Ramos (cell line): ENCODE results near the gene POLE2.
"Not testable (repeated sequence)": the region's sequence is repeated elsewhere in the genome, so short reads cannot be mapped to it uniquely, and the experiment has no call there.

Experiments
- in situ Hi-C: fragments of 300-500 bp; cut with MboI; formaldehyde crosslinking; loops from one replicate; pipeline ENCODE4 v1.14.3; 2022; ENCODE audit warnings: low sequenced_read_pairs; ENCODE audit not compliant: unreplicated experiment

POLE2 gene

DNA sequence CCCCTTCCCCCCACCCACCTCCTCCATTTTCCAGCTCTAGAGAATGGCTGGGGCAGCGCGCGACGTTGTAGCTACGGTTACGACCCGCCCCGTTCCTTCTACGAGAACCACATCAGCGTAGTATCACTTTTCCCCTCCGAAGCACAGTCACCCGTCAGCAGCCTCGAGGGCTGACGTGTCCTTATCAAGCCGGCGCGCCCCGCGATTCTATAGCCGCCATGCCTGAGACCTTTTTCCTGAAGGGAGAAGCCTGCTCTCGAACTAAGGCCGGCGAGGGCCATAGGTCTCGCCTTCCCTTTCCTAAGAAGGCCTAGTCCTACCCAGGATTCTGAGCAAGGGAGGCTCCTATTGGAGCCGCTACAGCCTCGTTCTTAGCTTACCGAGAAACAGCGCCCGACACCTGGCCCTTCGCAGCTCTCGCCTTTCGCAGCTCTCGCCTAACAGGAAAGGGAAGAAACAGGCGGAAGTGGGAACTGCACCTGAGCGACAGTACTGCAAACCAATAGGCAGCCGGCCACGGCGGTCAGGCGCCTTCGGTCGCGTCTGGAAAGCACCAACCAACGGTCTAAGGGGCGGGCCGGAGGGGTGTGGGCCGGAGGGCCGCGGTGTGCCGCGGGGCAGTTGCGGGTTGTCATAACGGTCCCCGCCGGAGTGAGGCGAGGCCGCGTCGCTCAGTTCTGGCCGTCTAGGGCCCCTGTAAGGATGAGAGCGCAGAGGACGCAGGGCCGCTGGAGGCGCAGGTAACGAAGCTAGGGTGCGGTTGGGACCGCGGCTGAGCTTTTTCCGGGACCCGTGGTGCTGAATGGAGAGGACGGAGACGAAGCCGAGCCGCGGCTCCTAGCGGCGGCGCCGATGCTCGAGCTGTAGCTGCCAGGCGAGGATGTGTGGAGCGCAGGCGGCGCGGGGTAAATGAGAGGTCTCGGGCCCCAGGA lies 67.6 kb downstream of the POLE2 start, which contains the start of the genes MGAT2 and RPL36AL:
Gene MGAT2 (plus strand): TSS at position 618 of the 932 bp plus-strand sequence. CDS start 470 bp downstream, outside the sequence.
Gene RPL36AL (minus strand): TSS at position 445 of the 932 bp plus-strand sequence. CDS start 1,522 bp downstream, outside the sequence.
- in situ Hi-C loops, result no loop called here

DNA sequence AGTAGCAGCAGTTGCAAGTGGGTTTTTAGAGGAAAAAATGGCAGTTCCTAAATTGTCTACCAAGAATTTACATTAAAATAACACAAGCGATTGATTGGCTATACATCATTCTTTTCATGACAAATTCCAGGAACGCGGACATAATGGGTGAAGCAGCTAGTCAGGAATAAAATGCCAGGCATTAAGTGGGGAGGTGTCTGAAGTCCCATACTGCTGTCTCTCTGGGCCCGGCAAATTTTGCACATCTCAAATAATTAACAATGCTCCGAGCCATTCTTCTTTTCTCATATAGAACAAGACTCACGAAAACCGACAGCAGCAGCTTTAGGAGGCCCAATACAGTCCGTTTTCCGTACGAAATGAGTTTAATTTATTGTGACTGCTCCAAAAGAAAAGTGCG lies 68.3 kb downstream of the POLE2 start:
- in situ Hi-C loops, result no loop called here

DNA sequence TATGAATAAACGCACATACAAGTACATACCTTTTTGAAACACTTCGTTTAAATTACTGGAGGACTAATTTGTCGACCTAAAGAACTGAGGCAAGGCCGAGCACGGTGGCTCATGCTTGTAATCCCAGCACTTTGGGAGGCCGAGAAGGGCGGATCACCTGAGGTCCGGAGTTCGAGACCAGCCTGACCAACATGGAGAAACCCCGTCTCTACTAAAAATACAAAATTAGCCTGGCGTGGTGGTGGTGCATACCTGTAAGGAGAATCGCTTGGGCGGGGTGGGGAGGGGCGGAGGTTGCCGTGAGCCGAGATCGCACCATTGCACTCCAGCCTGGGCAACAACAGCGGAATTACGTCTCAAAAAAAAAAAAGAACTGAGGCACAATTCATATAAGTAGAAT lies 68.7 kb downstream of the POLE2 start:
- in situ Hi-C loops, result not testable (repeated sequence)

DNA sequence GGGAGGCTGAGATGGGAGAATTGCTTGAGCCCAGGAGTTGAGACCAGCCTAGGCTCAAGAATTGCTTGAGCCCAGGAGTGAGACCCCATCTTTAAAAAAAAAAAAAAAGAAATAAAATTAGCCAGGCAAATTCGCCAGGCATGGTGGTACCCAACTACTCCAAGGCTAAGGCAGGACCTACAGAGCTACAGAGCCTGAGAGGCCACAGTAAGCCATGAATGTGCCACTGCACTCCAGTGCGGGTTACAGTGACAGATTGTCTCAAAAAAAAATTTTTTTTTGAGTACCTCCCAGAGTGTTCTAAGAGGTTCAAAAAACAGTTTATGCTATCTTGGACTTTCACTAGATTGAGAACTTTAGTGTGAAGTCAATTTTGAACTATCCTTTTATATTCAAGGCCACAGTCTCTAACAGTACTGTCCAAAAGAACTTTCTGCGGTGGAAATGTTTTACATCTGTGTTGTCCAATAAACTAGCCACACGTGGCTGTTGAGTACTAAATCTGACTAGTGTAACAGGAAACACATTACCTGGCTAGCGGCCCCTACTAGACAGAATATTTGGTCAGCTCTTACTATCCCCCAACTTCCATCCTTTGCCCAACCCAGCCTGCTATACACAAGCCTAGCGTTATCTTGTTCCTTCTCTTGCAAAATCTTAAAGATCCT lies 70.0 kb downstream of the POLE2 start:
- in situ Hi-C loops, result no loop called here

DNA sequence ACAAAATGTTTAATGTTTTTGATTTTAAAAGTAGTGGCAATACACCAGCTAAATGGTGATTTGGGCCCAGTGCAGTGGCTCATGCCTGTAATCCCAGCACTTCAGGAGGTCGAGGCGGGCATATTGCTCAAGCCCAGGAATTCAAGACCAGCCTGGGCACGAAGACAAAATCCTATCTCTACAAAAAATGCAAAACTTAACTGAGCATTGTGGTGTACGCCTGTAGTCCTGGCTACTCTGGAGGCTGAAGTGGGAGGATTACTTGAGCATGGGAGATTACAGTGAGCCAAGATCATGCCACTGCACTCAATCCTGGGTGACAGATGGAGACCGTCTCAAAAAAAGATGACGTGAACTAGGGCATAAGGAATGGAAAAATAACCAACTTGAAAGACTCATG lies 72.2 kb downstream of the POLE2 start:
- in situ Hi-C loops, result no loop called here

DNA sequence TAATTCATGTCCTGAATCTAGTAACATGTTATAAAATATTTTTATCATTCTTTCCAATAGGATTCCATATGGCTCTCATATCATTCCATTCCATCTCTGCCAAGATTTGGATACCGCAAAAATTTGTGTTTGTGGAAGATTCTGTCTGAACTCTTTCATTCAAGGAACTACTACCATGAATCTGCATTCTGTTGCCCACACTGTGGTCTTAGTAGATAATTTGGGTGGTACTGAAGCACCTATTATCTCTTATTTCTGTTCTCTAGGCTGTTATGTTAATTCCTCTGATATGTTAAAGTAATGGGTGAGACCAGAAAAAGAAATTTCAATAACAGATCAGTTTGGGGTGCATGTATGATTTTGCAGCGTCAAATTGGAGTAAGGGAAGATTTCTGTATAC lies 73.8 kb downstream of the POLE2 start:
- in situ Hi-C loops, result no loop called here

DNA sequence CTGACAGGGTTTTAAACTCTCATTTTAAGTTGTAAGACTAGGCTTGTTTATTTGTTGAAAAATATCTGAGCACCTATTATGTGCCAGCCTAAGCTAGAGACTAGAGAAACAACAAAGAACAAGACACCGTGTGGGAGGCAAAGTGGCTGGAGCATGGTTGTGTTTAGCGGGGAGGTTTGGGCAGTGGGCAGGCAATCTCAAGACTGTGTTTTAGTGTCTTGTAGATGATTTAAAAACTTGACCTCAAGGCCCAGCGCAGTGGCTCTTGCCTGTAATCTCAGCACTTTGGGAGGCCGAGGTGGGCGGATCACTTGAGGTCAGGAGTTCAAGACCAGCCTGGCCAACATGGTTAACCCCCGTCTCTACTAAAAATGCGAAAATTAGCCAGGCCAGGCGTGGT lies 75.3 kb downstream of the POLE2 start:
- in situ Hi-C loops, result no loop called here

DNA sequence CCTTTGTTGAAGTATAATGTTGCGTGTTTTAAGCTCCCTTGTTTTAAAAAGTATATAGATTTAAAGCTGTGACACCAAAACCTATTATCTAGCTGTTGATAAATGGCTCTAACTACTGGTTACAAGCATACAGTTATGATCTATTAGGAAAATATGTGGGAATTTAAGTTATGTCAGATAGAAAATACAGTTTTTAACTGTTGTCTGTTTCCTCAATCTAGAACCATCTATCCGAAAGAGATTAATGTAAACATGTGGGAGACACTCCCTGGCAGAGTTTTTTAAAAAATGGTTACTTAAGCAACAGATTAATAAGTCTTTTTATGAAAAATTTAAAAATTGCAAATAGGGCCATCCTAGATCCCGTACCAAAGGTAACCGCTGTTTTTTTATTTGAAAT lies 75.8 kb downstream of the POLE2 start:
- in situ Hi-C loops, result no loop called here

DNA sequence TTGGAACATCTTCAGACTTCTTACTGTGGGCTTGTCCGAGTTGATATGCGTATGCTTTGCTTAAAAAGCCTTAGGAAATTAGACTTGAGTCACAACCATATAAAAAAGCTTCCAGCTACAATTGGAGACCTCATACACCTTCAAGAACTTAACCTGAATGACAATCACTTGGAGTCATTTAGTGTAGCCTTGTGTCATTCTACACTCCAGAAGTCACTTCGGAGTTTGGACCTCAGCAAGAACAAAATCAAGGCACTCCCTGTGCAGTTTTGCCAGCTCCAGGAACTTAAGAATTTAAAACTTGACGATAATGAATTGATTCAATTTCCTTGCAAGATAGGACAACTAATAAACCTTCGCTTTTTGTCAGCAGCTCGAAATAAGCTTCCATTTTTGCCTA lies 80.4 kb downstream of the POLE2 start:
- in situ Hi-C loops, result no loop called here

DNA sequence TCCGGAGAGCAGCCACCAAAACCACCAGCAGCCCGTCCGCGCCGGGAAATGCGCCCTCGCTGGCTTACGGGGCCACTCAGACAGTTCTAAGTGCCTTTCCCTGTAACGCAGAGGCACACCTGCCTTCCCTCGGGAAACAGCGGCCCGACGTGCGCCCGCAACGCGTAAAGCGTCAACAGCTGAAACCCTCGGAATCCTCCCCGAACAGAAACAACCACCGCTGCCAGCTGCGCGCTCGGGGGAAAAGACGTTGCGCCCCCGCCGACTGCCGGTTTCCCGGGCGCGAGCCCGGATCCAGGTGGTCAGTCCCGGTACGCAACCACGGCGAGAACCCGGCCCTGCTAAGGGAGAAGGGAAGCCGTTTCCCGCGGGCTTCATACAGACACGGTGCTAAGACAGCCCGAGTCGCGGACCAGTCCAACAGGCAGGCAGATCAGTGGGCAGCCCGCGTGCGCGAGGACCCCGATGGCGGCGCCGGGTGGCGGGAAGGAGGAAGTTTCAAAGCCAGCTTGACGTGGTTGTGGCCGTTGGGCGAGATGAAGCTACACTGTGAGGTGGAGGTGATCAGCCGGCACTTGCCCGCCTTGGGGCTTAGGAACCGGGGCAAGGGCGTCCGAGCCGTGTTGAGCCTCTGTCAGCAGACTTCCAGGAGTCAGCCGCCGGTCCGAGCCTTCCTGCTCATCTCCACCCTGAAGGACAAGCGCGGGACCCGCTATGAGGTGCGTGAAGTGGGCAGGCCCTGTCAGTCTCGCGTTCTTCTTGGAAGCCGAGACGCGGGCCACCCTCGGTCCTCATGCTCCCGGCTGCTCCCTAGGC lies 89.3 kb downstream of the POLE2 start, which contains the start of gene LRR1:
Gene LRR1 (plus strand): TSS at position 456 of the 816 bp plus-strand sequence. CDS start 81 bp downstream, at position 537.
- in situ Hi-C loops, result no loop called here

DNA sequence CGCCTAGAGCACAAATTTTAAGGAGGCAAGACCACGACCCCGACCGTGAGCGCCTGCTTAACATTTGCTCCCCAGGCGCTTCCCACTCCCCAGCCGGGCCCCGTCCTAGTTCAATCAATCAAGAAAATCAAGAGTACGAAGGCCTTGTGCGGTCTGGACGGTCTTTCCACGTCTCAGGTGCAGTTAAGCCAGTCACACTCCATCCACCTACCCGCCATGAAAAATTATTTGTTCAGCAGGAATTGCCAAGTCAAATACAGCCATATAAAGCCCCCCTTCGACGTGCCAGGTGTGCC lies 89.9 kb downstream of the POLE2 start:
- in situ Hi-C loops, result no loop called here

DNA sequence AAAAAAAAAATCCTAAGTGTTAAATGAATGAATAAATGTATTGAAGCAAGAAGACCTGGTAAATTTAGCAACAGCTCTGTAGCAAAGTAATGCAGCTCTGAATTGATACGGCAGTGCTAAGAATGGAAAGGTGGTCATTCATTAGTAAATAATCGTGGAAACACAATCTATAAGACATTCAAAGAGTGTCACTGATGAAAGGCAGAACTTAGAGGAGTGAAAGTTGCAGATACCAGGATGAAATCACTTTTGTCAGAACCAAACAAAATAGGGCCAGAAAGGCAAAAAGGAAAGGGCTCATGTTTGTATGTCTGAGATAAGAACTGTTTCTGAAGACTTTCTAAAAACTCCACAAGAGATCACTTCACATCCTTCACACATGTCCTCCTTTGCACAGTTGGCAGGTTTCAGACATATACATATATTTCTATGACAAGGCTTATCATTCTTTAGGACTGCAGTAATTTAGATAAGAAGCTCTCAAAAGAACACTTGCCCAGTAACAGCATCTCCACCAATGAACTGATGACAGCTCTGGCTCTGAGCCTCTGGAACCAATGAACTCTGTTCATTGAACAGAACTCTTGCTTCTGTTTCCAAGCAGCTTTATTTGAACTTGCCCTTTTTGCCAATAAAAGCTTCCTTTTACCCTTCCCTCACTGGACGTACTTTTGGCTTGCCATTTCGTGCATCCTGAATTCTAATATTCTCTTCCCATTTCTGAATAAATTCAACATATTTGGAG lies 93.5 kb downstream of the POLE2 start:
- in situ Hi-C loops, result no loop called here
